22Rv1 (cell line): ENCODE data around the gene LRP8.

Experiments
- CTCF ChIP-seq: fragments of 450-650 bp; IDR thresholded peaks from 2 replicates; pipeline ENCODE4 v1.5.1; 2017; ENCODE audit warnings: mild to moderate bottlenecking
- ZFX ChIP-seq: fragments of 450-650 bp; IDR thresholded peaks from 2 replicates; pipeline ENCODE4 v1.6.1; 2017; ENCODE audit warnings: antibody characterized with exemption, borderline replicate concordance

GRCh38 chr1:53259932-53260331 lies 67.9 kb downstream of the LRP8 start:
- no peak for TF ChIP-seq CTCF
- no peak for TF ChIP-seq ZFX
